Kidney epithelial cell (primary cell): ENCODE measurements around the gene PHACTR3. TPM values are rescaled to one million over a fixed set of nuclear protein-coding genes. Genes with fewer than 3 reads are reported as not detected.

Source experiments
- DNase-seq: peaks from one replicate; pipeline ENCODE4 v3.0.0-alpha.2; 2010; ENCODE audit warnings: low read depth
- H3K27me3 ChIP-seq: 2 replicates; pipeline ENCODE4 v1.6.0; 2011; ENCODE audit warnings: low read length; ENCODE audit not compliant: control insufficient read depth, insufficient read depth
- H3K36me3 ChIP-seq: 2 replicates; pipeline ENCODE4 v1.5.1; 2011; ENCODE audit warnings: low read length; ENCODE audit not compliant: control insufficient read depth, insufficient read depth
- H3K4me3 ChIP-seq: 2 replicates; pipeline ENCODE4 v1.5.1; 2011; ENCODE audit warnings: low read depth, mild to moderate bottlenecking, control low read depth, low read length
- total RNA-seq: library from RNA; depleted of rRNA; stranded (reverse); fragments of >200 nt; gene quantifications from 2 replicates; pipeline ENCODE4 v1.2.3, GENCODE V29; 2015
- TF ChIP-seq, protein P1 (sequence below): IDR thresholded peaks from 2 replicates; pipeline ENCODE4 v1.5.1; 2011; ENCODE audit warnings: mild to moderate bottlenecking, moderate library complexity, low read length, control low read depth, inconsistent platforms; ENCODE audit not compliant: insufficient read depth, poor library complexity, severe bottlenecking

The PHACTR3 gene
- total RNA-seq, 1 donor from 2014 or later: not detected

DNA sequence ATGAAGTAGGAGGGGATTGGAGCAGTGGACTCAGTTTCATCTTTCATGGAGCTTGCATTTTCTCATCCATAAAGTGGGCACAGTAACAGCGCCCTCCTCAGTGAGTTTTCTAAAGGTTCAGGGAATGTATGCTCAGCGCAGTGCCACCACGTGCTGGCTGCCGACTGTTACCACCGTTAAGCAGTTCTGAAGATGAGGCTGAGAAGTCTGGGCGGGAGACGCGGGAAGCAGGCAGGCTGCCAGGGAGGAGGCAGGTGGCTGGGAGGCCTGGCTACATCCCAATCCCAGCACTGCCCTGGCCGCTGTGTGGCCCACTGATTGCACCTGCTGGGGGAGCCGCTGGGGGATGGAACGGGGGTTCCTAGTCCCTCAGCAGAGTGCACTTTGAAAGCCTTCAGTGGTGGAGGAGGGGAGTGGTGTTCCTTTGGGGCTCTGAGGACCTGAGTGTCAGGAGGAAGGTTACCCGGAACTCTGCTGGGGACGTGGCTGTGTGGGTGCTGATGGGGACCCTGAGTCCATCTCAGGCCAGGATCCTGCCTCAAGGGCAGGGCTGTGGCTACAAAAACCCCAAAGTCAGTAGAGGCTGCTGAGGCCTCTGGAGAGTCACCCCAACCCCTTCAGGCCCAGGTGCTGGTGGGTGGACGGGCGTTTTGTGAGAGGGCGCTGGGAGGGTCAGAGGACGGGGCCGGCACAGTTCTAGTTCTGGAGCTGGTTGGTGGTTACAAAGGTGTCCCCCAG is 28.0 kb upstream of the PHACTR3 start:
- no peak overlapping the region for H3K4me3 ChIP-seq
- TF ChIP-seq, protein P1, sequence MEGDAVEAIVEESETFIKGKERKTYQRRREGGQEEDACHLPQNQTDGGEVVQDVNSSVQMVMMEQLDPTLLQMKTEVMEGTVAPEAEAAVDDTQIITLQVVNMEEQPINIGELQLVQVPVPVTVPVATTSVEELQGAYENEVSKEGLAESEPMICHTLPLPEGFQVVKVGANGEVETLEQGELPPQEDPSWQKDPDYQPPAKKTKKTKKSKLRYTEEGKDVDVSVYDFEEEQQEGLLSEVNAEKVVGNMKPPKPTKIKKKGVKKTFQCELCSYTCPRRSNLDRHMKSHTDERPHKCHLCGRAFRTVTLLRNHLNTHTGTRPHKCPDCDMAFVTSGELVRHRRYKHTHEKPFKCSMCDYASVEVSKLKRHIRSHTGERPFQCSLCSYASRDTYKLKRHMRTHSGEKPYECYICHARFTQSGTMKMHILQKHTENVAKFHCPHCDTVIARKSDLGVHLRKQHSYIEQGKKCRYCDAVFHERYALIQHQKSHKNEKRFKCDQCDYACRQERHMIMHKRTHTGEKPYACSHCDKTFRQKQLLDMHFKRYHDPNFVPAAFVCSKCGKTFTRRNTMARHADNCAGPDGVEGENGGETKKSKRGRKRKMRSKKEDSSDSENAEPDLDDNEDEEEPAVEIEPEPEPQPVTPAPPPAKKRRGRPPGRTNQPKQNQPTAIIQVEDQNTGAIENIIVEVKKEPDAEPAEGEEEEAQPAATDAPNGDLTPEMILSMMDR: no peak
- peaks cover 39% of the 10 kb centered on the region for H3K27me3 ChIP-seq
- no peaks in the 10 kb centered on the region for H3K36me3 ChIP-seq
- no peak for DNase-seq

DNA sequence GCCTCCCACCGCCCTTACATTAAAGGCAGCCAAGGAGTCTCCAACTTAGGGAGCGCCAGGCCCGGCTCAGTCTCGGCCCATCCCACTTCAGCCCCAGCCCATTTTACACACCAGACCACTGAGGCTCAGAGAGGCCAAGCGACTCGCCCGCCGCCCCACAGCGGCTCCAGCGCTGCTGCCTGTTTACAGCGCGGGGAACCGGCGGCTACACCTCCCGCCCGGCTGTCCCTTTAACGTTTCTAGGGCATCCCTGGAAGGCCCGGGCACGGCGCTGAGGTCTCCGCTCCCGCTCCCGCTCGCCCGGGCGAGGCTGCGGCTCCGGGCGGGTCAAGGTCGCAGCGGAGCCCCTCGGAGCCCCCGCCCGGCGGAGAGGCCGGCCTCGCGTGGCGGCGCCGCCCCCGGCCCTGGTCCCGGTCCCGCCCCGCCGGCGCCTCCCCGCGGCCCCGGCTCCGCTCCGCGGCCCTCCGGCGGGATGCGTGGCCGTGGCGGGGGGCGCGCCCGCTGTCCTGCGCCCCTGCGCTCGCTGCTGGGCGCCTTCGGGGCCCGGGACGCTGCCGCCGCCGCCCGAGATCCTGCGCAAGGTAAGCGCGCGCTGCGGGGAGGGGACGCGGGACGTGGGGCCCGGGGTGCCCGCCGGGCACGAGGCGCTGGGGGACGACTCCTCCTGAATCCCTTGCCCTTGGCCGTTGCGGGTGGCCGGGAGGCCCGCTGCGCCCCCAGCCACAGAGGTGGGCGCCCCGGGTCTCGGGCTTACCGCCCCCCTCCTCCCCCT is 27.1 kb upstream of the PHACTR3 start:
- H3K4me3 ChIP-seq: no peak overlapping the region
- H3K36me3 ChIP-seq: no peaks in the 10 kb centered on the region
- no peak for DNase-seq
- H3K27me3 ChIP-seq: peaks cover 37% of the 10 kb centered on the region
- TF ChIP-seq, protein P1: no peak

DNA sequence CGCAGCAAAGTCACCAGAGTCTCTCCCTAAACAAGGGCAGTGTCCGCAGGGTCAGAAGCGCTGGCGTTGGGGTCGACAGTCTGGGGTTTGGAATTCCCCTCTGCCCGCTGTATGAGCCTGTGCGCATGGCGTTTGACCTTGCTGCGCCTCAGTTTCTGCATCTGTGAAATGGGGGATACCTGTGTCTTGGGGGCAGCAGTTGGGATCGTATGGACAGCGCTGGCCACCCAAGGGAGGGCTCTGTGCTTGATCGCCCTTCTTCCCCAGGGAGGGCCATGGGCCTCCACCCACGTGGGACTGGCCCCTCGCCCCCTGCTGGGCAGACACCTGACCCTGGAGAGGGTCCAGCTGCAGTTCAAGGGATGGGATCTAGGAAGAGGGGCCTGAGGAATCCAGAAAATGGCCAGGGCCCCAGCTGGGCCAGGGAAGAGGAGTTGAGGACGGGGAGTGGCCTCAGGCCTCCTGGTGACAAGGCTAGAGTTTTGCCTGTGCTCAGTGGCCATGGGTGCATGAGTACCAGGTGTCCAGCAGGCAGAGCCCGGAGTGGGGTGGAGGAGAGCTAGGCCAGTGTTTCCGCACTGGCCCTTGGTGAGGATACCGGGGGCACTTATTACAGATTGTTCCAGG is 26.4 kb upstream of the PHACTR3 start:
- H3K4me3 ChIP-seq: no peak overlapping the region
- DNase-seq: no peak
- TF ChIP-seq, protein P1: no peak
- peaks cover 36% of the 10 kb centered on the region for H3K27me3 ChIP-seq
- no peaks in the 10 kb centered on the region for H3K36me3 ChIP-seq

DNA sequence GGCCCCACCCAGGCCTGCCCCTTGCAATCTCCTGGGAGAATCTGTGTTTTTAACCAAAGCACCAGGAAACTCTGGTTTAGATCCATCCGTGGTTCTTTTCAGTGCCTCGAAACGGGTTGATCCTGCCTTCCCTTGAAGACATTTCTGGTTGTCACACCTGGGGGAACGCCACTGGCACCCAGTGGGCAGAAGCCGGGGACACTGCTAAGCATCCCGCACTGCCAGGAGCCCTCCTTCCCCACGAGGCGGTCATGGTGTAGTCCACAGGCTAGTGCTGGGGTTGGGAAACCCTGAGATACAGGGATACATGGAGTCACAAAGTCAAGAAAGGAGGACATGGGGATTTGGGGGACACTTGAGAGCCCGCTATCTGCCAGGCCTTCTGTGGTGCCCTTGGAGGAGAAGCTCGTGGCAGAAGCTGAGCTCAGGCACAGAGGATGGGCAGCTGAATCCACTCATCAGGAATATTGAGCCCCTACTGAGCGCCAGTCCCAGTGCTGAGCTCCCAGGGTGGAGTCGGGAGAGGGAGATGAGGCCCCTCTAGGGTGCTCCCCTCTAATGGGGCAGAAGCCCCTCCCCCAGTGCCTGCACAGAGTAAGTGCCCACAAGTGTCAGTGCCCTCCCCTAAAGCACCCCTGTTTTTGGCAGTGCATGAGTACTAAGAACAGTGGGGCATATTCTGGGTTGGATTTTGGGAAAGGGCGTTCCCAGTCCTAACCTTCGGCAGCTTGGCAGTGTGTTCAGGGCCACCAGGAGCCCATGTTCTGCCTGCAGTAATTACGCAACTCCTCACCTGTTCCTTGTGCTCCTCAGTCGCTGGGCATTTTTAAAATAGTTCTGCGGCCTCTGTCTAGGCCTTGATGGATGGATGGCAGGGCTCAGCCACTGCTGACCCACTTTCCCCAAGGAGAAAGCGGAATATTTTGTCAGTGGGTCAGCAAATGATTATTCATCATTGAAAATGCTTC is 25.6 kb upstream of the PHACTR3 start:
- no peak for DNase-seq
- Histone ChIP-seq H3K36me3 (no peaks in the 10 kb centered on the region), H3K4me3 (no peak overlapping the region), H3K27me3 (peaks cover 36% of the 10 kb centered on the region)
- TF ChIP-seq, protein P1: no peak

DNA sequence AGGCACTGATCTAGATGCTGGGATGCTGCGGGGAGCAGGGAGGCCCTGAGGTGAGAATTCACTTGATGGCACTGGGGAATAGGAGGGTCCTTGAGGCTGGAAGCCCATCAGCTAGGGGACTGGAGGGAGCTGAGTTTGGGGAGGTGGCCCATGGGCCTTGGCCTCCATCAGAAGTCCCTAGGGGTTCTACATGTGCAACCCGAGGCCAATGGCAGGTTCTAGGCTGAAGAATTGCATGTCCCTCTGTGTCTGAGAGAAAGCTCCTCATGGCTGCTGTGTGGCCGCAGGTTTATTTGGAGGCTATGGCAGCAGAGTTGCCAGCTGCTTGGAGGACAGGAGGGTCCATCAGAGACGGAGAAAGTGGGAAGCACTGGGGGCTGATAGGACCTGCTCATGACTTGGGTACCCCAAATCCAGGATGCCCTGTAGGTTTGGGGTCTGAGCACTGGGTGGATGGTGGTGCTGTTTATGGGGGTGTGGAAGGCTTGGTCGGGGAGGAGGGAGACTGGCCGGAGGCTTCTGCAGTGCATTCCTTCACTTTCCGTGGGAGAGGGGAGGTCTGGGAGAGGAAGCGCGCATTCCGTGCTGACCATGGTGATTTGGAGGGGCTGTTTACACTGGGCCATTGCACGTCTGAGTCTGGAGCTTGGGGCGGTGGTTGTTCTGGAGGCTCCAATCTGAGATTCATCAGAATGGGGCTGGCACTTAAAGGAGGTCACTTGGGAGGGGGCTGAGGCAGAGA is 24.8 kb upstream of the PHACTR3 start:
- Histone ChIP-seq H3K36me3 (no peaks in the 10 kb centered on the region), H3K4me3 (no peak overlapping the region), H3K27me3 (peaks cover 36% of the 10 kb centered on the region)
- no peak for DNase-seq
- TF ChIP-seq, protein P1: no peak
